Keratinocyte (primary cell): ENCODE data around the gene STX17. TPM values are rescaled to one million over a fixed set of nuclear protein-coding genes. Genes with fewer than 3 reads are reported as not detected.

ENCODE experiments used
- DNase-seq: peaks from one replicate; pipeline ENCODE4 v3.0.0-alpha.2; 2011; ENCODE audit warnings: low read depth, missing footprints, low spot score
- FAIRE-seq: peaks from 2 replicates; lab custom pipeline; 2011; peaks lifted over from hg19 to GRCh38; lab: Jason Lieb, UNC
- H2AFZ ChIP-seq: 2 replicates; pipeline ENCODE4 v1.6.0; 2012; ENCODE audit warnings: low read length, control low read depth, inconsistent platforms; ENCODE audit not compliant: control insufficient read depth
- H3K27ac ChIP-seq: 2 replicates; pipeline ENCODE4 v1.5.1; 2011; ENCODE audit warnings: low read length; ENCODE audit not compliant: control insufficient read depth, insufficient read depth
- H3K27me3 ChIP-seq: 3 replicates; pipeline ENCODE4 v1.6.0; 2011; ENCODE audit warnings: low read length; ENCODE audit not compliant: control insufficient read depth, insufficient read depth; ENCODE audit errors: extremely low read depth
- H3K36me3 ChIP-seq, 2 experiments: 2 replicates in 1 of 2; 3 replicates in 1 of 2; pipeline ENCODE4 v1.5.1; 2011; ENCODE audit warnings: low read length in 2 of 2, mild to moderate bottlenecking in 1 of 2; ENCODE audit not compliant: control insufficient read depth in 2 of 2, insufficient read depth in 2 of 2; ENCODE audit errors: extremely low read depth in 1 of 2
- H3K4me1 ChIP-seq: 3 replicates; pipeline ENCODE4 v1.5.1; 2011; ENCODE audit warnings: low read length; ENCODE audit not compliant: control insufficient read depth, insufficient read depth; ENCODE audit errors: extremely low read depth
- H3K4me2 ChIP-seq: 3 replicates; pipeline ENCODE4 v1.6.0; 2011; ENCODE audit warnings: low read depth, low read length; ENCODE audit not compliant: control insufficient read depth, insufficient read depth; ENCODE audit errors: extremely low read depth
- H3K4me3 ChIP-seq, 3 experiments: fragments of 200-600 bp in 1 of 3; sonication (generic) in 1 of 3; 2 replicates in 2 of 3; 3 replicates in 1 of 3; pipeline ENCODE4 v1.5.1; 2011 to 2016; ENCODE audit warnings: low read length in 3 of 3, mild to moderate bottlenecking in 3 of 3, control low read depth in 2 of 3, inconsistent platforms in 1 of 3, low read depth in 1 of 3, mixed read lengths in 1 of 3, mixed run types in 1 of 3, moderate library complexity in 1 of 3; ENCODE audit not compliant: control insufficient read depth in 2 of 3, insufficient read depth in 2 of 3; ENCODE audit errors: extremely low read depth in 1 of 3
- H3K79me2 ChIP-seq: 2 replicates; pipeline ENCODE4 v1.6.0; 2012; ENCODE audit warnings: low read length; ENCODE audit not compliant: control insufficient read depth, insufficient read depth
- H3K9ac ChIP-seq: 3 replicates; pipeline ENCODE4 v1.6.0; 2011; ENCODE audit warnings: low read length; ENCODE audit not compliant: control insufficient read depth, insufficient read depth; ENCODE audit errors: extremely low read depth
- H3K9me1 ChIP-seq: 3 replicates; pipeline ENCODE4 v1.6.0; 2011; ENCODE audit warnings: low read length; ENCODE audit not compliant: control insufficient read depth, insufficient read depth; ENCODE audit errors: extremely low read depth
- H3K9me3 ChIP-seq: 2 replicates; pipeline ENCODE4 v1.5.1; 2012; ENCODE audit warnings: low read depth, low read length; ENCODE audit not compliant: control insufficient read depth
- H4K20me1 ChIP-seq: 3 replicates; pipeline ENCODE4 v1.6.0; 2011; ENCODE audit warnings: low read length; ENCODE audit not compliant: control insufficient read depth, insufficient read depth; ENCODE audit errors: extremely low read depth
- CTCF ChIP-seq, 3 experiments: IDR thresholded peaks in 1 of 3; conservative IDR thresholded peaks in 1 of 3; optimal IDR thresholded peaks in 1 of 3; 2 replicates in 2 of 3; 3 replicates in 1 of 3; pipeline versions ENCODE3 to v1.5.1; 2011; ENCODE audit warnings: low read length in 3 of 3, mild to moderate bottlenecking in 3 of 3, moderate library complexity in 2 of 3, control low read depth in 1 of 3, inconsistent platforms in 1 of 3; ENCODE audit not compliant: insufficient read depth in 2 of 3; ENCODE audit errors: extremely low read depth in 1 of 3
- EZH2 ChIP-seq: IDR thresholded peaks from one replicate; pipeline ENCODE4 v1.6.1; 2012; ENCODE audit warnings: inconsistent platforms, mild to moderate bottlenecking, low read length, moderate library complexity
- dilution Hi-C: fragments of 300-500 bp; cut with MboI; formaldehyde crosslinking; loops from one replicate; pipeline ENCODE4 v1.7.0; 2020; ENCODE audit warnings: low sequenced_read_pairs; ENCODE audit not compliant: extremely low pct_ligation_motif_present
- polyA plus RNA-seq, 5 experiments: library from polyadenylated mRNA; depleted of rRNA in 3 of 5; stranded (reverse) in 3 of 5; stranded (forward) in 1 of 5; unstranded in 1 of 5; fragments of >200 nt; gene quantifications; 1 replicate in 1 of 5; 2 replicates in 3 of 5; 3 replicates in 1 of 5; pipeline versions ENCODE4 v1.2.1 to v1.2.3, GENCODE V29; 2011 to 2012; ENCODE audit warnings: missing spikeins in 2 of 5, low read depth in 1 of 5, low replicate concordance in 1 of 5

The STX17 gene
- polyA plus RNA-seq, 1 donor (not counting 4 experiments of a cell fraction or from before 2014, with no cell fraction given) = 12.6 TPM

- FAIRE-seq (no peak), DNase-seq (no peak)
- Histone ChIP-seq H3K9me3 (no peaks in the 10 kb centered on the region), H3K27ac (no peak overlapping the region), H3K9ac (no peak overlapping the region), H3K4me1 (no peaks in the 10 kb centered on the region), H3K36me3 (no peaks in the 10 kb centered on the region), H3K4me3 (no peak overlapping the region), H3K4me2 (no peak overlapping the region), H3K27me3 (peaks cover 7% of the 10 kb centered on the region), H3K79me2 (no peaks in the 10 kb centered on the region), H3K9me1 (no peaks in the 10 kb centered on the region), H2AFZ (no peak overlapping the region), H4K20me1 (no peaks in the 10 kb centered on the region)
- dilution Hi-C loops = no loop called here
- no peak for TF ChIP-seq EZH2
- no peak for TF ChIP-seq CTCF (optimal IDR thresholded peaks at IDR 0.05 in 1 of 3, IDR thresholded peaks at IDR 0.05 in 1 of 3, conservative IDR thresholded peaks at IDR 0.05 in 1 of 3; ENCODE audit: extremely low read depth in 1 of 3, insufficient read depth in 2 of 3, low read length in 3 of 3)
Measured at GRCh38 chr9:99878651-99879050, 27.8 kb upstream of the STX17 start.

- Histone ChIP-seq H3K27ac (no peak overlapping the region), H3K27me3 (no peaks in the 10 kb centered on the region), H3K4me2 (no peak overlapping the region), H3K4me3 (no peak overlapping the region), H3K79me2 (no peaks in the 10 kb centered on the region), H3K9me3 (no peaks in the 10 kb centered on the region), H3K4me1 (no peaks in the 10 kb centered on the region), H4K20me1 (no peaks in the 10 kb centered on the region), H3K36me3 (no peaks in the 10 kb centered on the region), H3K9ac (no peak overlapping the region), H2AFZ (no peak overlapping the region), H3K9me1 (no peaks in the 10 kb centered on the region)
- no peak for TF ChIP-seq EZH2
- TF ChIP-seq CTCF (optimal IDR thresholded peaks at IDR 0.05 in 1 of 3, IDR thresholded peaks at IDR 0.05 in 1 of 3, conservative IDR thresholded peaks at IDR 0.05 in 1 of 3; ENCODE audit: extremely low read depth in 1 of 3, insufficient read depth in 2 of 3, low read length in 3 of 3) = no peak
- dilution Hi-C loops = no loop called here
- FAIRE-seq (no peak), DNase-seq (no peak)
Measured at GRCh38 chr9:99881769-99882168, 24.7 kb upstream of the STX17 start.
